Vagina (tissue), 2 donors: Measurements from ENCODE around the gene VASH1. TPM values are rescaled to one million over a fixed set of nuclear protein-coding genes. Genes with fewer than 3 reads are reported as not detected.

Source experiments
- DNase-seq, 2 donors: peaks; one replicate each; pipeline ENCODE4 v3.0.0-alpha.2; 2017; ENCODE audit errors: extremely low spot score in 2 of 2
- H3K27ac ChIP-seq: fragments of 200-600 bp; sonication (generic); one replicate; pipeline ENCODE4 v1.5.1; 2019
- H3K27me3 ChIP-seq: fragments of 200-600 bp; sonication (generic); one replicate; pipeline ENCODE4 v1.5.1; 2019
- H3K36me3 ChIP-seq, 2 donors: fragments of 200-600 bp; sonication (generic); one replicate each; pipeline ENCODE4 v1.5.1; 2017 to 2019
- H3K4me1 ChIP-seq: fragments of 200-600 bp; sonication (generic); one replicate; pipeline ENCODE4 v1.5.1; 2019
- H3K4me3 ChIP-seq, 2 donors: fragments of 200-600 bp; sonication (generic); 1 replicate in 1 of 2; 2 replicates in 1 of 2; pipeline ENCODE4 v1.5.1; 2016 to 2019
- H3K9me3 ChIP-seq: fragments of 200-600 bp; sonication (generic); one replicate; pipeline ENCODE4 v1.5.1; 2019
- CTCF ChIP-seq, 3 experiments: fragments of 450-650 bp in 2 of 3; fragments of 200-600 bp in 1 of 3; sonication (generic) in 1 of 3; IDR thresholded peaks; one replicate each; pipeline ENCODE4 v1.5.1; 2017 to 2019; ENCODE audit warnings: antibody characterized with exemption in 3 of 3, mild to moderate bottlenecking in 2 of 3, moderate library complexity in 2 of 3
- POLR2A ChIP-seq, 2 donors: fragments of 450-650 bp; IDR thresholded peaks; one replicate each; pipeline ENCODE4 v1.6.1; 2017; ENCODE audit warnings: antibody characterized with exemption in 2 of 2, mild to moderate bottlenecking in 2 of 2, moderate library complexity in 2 of 2
- POLR2AphosphoS5 ChIP-seq, 2 donors: sonication (generic); formaldehyde crosslinking; IDR thresholded peaks; one replicate each; pipeline ENCODE4 v1.9.0; 2017; ENCODE audit warnings: antibody characterized with exemption in 2 of 2, mild to moderate bottlenecking in 2 of 2, low read depth in 1 of 2; ENCODE audit not compliant: insufficient read depth in 1 of 2
- intact Hi-C: fragments of 100-400 bp; cut with DNase I; formaldehyde crosslinking; loops from one replicate; pipeline ENCODE4 v1.15.1; 2023
- total RNA-seq: library from RNA; depleted of rRNA; stranded (reverse); fragments of >200 nt; gene quantifications from one replicate; pipeline ENCODE4 v1.2.3, GENCODE V29; 2016

Gene VASH1
- total RNA-seq, 1 donor from 2014 or later: 6.1 TPM

GRCh38 chr14:76828339-76829012 is 67.2 kb downstream of the VASH1 start:
- TF ChIP-seq CTCF (IDR thresholded peaks at IDR 0.05): no peak
- TF ChIP-seq POLR2AphosphoS5 (IDR thresholded peaks at IDR 0.05; ENCODE audit: insufficient read depth in 1 of 2, low read depth in 1 of 2): no peak
- no peak for TF ChIP-seq POLR2A (IDR thresholded peaks at IDR 0.05)
- no peaks in the 10 kb centered on the region for H3K36me3 ChIP-seq
- no peak for DNase-seq
- peaks cover 8% of the 10 kb centered on the region for H3K4me1 ChIP-seq
- intact Hi-C loops: no loop called here
- H3K27ac ChIP-seq: peak overlapping the region; percentile 41
- peak overlapping the region; percentile 29 to 40 for H3K4me3 ChIP-seq
- H3K27me3 ChIP-seq: no peaks in the 10 kb centered on the region
- no peaks in the 10 kb centered on the region for H3K9me3 ChIP-seq

GRCh38 chr14:76829013-76829365 is 67.7 kb downstream of the VASH1 start:
- H3K27ac ChIP-seq: no peak overlapping the region
- no peak overlapping the region for H3K4me3 ChIP-seq
- intact Hi-C loops: no loop called here
- no peaks in the 10 kb centered on the region for H3K27me3 ChIP-seq
- no peaks in the 10 kb centered on the region for H3K36me3 ChIP-seq
- H3K4me1 ChIP-seq: peaks cover 8% of the 10 kb centered on the region
- no peak for DNase-seq
- H3K9me3 ChIP-seq: no peaks in the 10 kb centered on the region
- TF ChIP-seq CTCF (IDR thresholded peaks at IDR 0.05) (no peak), POLR2A (IDR thresholded peaks at IDR 0.05) (no peak), POLR2AphosphoS5 (IDR thresholded peaks at IDR 0.05; ENCODE audit: insufficient read depth in 1 of 2, low read depth in 1 of 2) (no peak)

- Histone ChIP-seq H3K27ac (no peak overlapping the region), H3K4me1 (peaks cover 8% of the 10 kb centered on the region), H3K4me3 (no peak overlapping the region), H3K27me3 (no peaks in the 10 kb centered on the region), H3K9me3 (no peaks in the 10 kb centered on the region), H3K36me3 (no peaks in the 10 kb centered on the region)
- no peak for DNase-seq
- TF ChIP-seq POLR2A (IDR thresholded peaks at IDR 0.05) (no peak), CTCF (IDR thresholded peaks at IDR 0.05) (no peak), POLR2AphosphoS5 (IDR thresholded peaks at IDR 0.05; ENCODE audit: insufficient read depth in 1 of 2, low read depth in 1 of 2) (no peak)
- intact Hi-C loops: no loop called here
Measured at GRCh38 chr14:76829650-76830421, 68.6 kb downstream of the VASH1 start.

DNA sequence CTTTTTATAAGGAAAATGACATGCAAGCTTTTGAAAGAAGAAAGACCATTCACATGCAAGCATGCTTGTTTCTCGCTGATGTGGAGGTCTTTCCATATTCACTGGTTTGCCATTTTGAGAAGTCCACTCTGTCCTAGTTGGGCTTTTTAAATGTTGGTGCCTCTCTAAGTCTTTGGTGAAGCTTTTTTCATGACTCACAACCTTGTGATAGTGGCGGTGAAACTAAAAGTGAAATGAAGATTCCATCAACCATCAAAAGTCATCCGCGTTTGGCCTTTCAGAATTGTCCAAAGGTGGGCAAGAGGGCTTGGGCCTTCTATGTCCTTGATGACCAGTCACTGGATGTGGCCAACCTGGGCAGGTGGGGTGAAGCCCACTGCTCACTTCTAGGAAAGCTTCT is 69.3 kb downstream of the VASH1 start:
- H3K36me3 ChIP-seq: no peaks in the 10 kb centered on the region
- no peaks in the 10 kb centered on the region for H3K9me3 ChIP-seq
- intact Hi-C loops: no loop called here
- DNase-seq: no peak
- TF ChIP-seq POLR2AphosphoS5 (IDR thresholded peaks at IDR 0.05; ENCODE audit: insufficient read depth in 1 of 2, low read depth in 1 of 2): no peak
- no peak for TF ChIP-seq CTCF (IDR thresholded peaks at IDR 0.05)
- no peak for TF ChIP-seq POLR2A (IDR thresholded peaks at IDR 0.05)
- peaks cover 8% of the 10 kb centered on the region for H3K4me1 ChIP-seq
- no peak overlapping the region for H3K27ac ChIP-seq
- H3K27me3 ChIP-seq: no peaks in the 10 kb centered on the region
- no peak overlapping the region for H3K4me3 ChIP-seq

GRCh38 chr14:76832503-76832988 is 71.3 kb downstream of the VASH1 start:
- Histone ChIP-seq H3K9me3 (no peaks in the 10 kb centered on the region), H3K27me3 (no peaks in the 10 kb centered on the region), H3K36me3 (no peaks in the 10 kb centered on the region), H3K4me1 (peaks cover 5% of the 10 kb centered on the region), H3K27ac (no peak overlapping the region), H3K4me3 (no peak overlapping the region)
- intact Hi-C loops: no loop called here
- TF ChIP-seq POLR2A (IDR thresholded peaks at IDR 0.05) (no peak), CTCF (IDR thresholded peaks at IDR 0.05) (no peak), POLR2AphosphoS5 (IDR thresholded peaks at IDR 0.05; ENCODE audit: insufficient read depth in 1 of 2, low read depth in 1 of 2) (no peak)
- DNase-seq: no peak
